GM21515 (cell line): Measurements from ENCODE around the gene ZNF516.
A peak's percentile ranks its signal among the peaks of the same experiment; 100 is the strongest.

Experiments
- ATAC-seq: cut with Tn5 transposase; IDR thresholded peaks from one replicate; pipeline ENCODE4 v1.9.1; 2021; ENCODE audit not compliant: unreplicated experiment

Gene ZNF516

GRCh38 chr18:76368976-76369375 is 126.1 kb downstream of the ZNF516 start:
- ATAC-seq = no peak

DNA sequence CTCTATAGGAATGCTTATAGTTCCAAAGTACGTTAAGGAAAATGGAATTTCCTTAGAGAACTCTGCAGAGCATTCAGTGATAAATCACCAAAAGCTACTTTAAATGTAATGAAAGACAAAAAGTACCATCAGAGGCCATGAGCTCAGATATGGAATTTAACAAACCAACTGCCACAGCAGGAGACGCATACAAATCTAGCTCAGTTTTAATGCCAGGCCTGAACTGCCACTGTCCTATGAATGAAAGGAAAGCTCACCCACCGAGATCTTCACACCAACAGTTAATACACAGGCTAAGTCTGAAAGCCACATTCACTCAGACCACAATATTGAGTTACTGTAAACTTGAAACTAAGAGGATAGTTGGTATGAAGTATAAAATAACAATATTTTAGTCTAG is 126.8 kb downstream of the ZNF516 start:
- ATAC-seq = no peak

DNA sequence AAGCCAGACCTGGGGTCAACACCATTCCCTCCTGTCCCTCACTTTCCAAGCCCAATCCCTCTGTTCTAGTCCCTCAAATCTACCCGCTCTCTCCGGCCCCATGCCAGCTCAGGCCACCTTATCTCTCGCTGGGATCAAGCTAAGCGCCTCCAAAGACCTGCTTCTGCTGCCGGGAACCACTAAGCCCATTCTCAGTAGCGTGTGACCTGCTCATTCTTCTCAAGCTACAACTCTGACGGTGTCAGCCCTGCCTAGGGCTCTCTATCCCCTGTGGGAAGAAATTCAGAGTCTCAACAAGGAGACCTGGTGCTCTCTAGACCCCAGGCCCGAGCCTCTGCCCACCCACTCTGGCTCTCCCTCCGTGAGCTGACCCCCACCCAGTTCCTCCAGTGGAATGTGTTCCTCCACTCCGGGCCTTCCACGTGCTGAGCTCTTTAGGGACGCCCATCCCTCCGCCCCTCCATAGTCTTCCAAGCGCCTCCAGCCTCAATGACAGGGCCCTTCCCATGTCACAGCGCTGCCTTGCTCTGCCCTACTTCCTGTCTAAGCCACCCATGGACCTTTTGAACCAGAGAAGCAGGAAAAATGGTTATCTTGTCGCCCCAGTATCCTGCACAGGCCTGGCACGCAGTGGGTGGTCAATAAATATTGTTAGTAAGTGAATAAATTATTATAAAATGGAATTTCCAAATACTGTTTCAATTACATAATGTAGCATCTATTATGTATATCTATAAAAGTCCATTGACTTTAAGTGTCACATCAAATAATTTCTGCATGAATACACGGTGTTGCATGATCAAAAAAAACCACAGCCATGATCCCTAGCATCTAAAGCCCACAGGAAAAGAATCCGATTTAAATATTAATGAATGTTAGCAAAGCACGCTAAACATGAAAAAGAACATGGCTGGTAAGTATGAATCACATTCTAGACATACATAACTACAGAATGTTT is 127.6 kb downstream of the ZNF516 start:
- ATAC-seq = no peak

DNA sequence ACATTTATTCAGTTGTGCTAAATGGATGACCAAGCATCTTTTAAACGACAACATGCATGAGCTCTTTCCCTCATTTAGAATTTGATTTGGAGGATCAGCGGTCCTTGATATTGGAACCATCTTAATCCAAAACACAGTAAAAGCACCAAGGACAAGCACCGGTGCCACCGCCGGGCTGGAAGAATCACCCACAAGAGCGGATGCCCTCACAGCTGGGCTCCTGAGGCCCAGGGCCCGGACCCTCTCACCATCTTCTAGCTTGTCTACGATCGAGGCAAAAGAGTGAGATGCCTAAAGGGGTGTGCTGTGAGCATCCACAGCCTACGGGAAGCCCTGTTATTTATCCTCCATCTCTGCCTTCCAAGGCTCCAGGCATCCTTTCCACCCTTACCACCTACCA is 129.5 kb downstream of the ZNF516 start:
- ATAC-seq = no peak

DNA sequence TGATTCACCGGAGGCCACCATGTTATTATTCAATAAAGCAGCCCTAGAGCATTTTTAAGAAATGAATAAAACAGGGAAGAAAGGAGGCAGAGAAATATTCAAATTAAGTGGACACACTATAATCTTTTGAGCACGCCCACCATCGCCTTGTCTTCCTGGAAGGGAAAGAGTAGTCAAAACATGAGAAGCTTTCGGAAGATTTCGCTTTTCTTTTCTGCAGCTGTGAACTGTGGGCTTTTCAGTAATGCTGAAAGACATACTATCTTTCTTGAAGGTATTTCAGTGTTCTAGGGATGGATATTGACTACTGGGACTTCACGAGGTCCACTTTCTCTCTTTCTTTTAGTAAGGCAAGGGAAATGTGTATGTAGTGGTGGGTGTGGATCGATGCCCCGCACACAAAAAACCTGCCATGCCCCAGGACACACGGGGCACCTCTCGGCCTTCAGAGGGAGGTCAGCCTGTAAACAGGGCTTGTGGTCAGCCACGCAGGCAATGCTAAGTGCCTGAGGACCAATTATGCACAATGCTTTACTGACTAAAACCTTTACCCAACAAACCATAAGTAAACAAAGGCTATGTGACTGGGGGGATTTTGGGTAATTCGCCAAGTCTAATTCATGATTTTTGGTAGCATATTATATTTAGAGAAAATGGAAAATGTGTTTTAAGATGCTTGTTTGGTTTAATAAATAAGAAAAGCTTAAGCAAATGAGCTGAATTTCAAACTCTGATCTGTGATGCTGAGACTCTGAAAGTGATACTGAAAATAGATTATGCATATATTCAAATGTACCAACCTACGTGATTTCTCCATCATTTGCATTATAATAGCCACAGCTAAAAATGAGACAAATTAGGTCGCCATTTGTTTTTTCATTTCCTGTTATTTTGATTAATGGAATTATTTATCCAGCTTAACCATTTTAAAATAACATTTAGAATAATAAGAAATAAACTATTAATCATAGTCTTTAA is 130.5 kb downstream of the ZNF516 start:
- ATAC-seq = peak; percentile 75

DNA sequence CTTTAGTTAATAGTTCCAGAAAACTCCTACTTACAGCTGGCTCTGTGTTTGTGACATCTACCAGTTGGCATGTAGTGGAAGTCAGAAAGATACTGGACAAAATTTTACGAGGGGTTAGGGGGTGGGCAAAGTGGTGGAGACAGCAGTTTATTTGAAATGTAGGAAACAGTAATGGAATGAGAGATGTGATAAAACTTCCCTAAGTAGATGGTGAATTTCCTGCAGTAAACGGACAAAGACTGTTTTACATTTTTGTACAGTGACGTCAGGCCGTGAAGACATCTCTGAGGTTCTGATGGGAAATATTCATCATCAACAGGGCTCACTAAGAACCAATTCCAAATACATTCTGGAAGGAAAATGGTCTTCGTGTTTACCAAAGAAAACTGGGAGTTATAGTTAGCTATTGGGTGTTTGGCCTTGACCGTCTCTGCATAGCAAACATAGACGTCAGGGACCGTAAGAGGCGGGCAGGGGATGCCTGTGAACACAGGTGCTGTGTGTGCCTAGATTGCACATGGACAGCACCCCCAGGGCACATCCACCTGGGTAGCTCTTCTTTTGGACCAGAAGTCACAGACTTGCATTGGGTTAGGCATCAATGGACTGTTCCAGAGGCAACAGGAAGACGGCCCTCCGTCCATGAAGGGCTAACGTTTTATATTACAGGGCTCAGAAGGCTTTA is 131.5 kb downstream of the ZNF516 start:
- ATAC-seq = no peak

DNA sequence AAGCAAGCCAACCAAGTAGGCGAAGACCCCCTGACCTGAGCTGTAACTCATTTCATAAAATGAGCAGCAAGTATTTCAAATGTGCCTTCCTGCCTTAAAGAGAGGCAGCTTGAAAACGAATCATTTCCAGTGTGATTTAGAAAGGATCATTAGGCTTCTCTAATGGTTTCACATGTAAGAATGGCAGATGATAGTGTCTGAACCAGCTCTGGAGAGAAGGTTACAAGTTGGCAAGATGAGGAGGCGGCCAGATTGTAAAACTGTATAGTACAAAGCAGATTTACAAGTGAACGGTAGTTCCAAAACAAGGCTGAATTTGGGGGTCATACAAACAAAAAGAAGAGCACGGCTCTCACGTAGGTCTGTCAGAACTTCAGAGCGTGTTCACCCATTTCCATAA is 132.4 kb downstream of the ZNF516 start:
- no peak for ATAC-seq

GRCh38 chr18:76361219-76361618 is 133.8 kb downstream of the ZNF516 start:
- no peak for ATAC-seq

GRCh38 chr18:76359909-76360308 is 135.1 kb downstream of the ZNF516 start:
- no peak for ATAC-seq

DNA sequence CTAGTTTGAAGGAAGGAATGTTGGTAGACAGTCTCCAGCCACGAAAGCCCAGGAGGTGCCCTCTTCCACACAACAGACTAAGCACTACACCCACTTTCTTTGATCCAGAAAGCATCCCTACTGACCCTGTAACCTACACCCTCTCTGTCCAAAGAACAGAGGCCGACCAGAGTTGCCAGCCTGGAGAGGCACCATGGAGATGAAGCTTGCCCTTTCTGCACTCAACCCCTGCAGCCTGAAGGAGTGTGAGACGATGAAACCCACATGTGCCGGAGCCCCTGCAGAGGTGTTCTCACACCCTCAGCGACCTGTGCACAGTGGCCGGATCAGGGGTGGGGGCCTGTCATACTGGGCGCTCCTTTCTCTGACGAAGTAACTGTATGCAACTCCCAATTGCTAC is 136.3 kb downstream of the ZNF516 start:
- no peak for ATAC-seq

- no peak for ATAC-seq
Measured at GRCh38 chr18:76357585-76358260, 137.3 kb downstream of the ZNF516 start.

DNA sequence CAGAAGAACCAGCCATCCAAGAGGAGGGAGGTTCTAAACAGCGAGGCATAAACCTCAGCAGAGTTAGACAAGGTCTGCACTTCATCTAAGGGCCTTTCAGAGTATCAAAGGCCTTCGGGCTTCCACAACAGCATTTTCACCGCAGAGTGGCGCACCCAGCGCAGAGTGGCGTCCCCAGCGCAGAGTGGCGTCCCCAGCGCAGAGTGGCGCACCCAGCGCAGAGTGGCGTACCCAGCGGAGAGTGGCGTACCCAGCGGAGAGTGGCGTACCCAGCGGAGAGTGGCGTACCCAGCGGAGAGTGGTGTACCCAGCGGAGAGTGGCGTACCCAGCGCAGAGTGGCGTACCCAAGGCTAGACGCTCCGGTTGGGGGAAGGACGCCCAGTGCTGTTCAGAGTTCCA is 137.9 kb downstream of the ZNF516 start:
- no peak for ATAC-seq

DNA sequence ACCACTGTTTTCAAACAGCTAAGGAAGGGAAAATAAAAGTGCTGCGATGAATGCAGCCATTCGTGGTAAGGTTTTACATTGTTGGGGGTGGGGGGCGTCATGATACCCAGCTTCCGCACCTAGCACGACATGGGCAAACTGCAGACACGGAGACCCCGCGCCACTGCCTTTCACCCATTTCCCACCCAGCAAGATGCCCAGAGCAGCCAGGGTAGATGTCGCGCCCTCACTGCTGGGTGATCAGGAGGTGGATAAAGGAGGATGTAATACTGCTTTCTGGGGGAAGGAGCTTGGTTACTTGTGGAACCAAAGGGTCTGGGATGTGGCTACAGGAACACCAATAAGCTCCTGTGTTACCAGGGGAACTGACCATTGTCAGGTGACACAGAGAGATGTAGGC is 138.4 kb downstream of the ZNF516 start:
- no peak for ATAC-seq

DNA sequence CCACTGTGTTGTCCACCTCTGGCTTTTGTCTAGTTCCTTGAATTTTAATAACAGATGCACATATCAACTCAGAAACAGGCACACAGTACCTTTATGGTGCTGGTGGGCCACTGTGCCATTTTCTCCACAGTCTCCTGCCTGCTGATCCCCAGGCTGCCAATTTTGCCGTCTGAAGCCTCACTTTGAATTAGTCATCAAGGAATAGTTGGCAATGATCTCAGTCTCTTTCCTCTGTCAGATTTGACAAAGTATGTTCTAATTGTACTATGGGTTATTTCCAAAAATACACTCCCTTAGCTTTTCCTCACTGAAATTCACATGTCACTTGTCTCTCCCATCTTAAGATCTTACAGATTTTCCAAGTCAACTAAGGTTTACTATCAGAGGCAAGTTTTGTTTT is 140.7 kb downstream of the ZNF516 start:
- ATAC-seq = no peak

DNA sequence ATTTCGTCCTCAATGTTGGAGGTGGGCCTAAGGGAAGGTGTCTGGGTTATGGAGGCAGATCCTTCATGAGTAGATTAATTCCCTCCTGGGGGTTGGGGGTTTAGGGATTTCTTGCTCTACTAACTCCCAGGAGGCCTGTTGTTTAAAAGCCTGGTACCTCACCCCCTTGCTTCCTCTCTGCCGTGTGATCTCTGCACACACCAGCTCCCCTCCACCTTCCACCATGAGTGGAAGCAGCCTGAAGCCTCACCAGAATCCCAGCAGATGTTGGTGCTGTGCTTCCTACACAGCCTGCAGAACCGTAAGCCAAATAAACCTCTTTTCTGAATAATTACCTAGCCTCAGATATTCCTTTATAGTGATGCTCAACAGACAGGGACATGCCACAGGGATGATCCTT is 141.5 kb downstream of the ZNF516 start:
- no peak for ATAC-seq

DNA sequence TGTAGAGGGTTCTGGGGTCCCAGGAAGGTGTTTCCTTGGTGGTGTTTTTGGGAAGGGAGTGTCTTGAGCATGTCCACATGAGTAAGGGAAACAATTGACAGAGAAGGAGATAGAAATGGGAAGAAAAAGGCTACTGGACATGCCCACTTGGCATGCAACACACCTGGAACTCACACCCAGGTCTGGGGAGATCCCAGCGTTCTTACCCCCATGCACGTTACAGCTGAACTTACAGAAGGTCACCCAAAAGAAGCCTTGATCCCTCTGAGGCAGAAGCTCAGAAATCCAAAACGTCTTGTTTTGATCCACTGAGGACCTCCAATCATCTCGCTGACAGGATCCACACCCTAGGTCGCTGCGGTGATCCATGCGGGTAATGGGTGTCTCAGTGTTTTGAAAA is 142.0 kb downstream of the ZNF516 start:
- ATAC-seq = no peak

- ATAC-seq = no peak
Measured at GRCh38 chr18:76351961-76352581, 143.0 kb downstream of the ZNF516 start.

DNA sequence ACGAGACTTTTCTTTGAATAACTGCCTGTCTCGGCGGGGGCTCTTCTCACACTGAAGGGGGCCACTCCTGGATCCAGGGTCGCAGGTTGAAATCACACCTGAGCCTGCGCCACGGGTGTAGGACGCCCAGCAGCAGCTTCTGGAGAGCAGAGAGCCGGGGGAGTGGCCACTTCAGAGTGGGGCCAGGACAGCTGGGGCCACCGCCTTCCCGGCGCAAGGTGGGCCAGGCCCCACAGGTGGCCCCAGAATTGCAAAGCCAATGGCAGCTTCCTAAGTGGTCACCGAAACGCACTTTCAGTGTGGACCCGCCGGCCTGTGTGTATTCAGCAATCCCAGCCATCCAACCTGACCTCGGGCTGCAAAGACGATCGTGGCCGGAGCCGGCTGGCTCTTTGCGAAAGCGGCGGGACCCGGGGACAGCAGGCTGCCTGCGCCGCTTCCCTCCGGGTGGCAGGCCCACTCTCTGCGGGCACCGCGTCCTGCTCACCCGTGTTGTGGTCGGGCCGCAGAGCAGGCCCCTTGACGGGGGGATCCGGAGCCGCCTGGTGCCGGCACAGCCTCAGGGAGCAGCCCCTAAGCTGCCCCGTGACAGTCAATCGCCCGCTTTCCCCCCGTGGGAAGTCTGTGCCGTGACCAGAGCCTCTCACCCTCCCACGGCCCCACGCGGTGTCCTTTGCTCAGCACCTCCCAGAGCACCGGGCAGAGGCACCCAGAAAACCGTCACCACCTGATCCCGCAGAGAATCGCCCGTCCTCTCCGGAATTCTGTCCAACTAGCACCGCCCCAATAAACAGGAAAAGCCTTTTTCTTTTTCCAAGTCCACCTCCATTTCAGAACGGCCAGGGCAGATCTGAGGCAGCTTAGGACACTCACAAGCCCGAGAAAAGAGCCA is 144.7 kb downstream of the ZNF516 start:
- no peak for ATAC-seq

DNA sequence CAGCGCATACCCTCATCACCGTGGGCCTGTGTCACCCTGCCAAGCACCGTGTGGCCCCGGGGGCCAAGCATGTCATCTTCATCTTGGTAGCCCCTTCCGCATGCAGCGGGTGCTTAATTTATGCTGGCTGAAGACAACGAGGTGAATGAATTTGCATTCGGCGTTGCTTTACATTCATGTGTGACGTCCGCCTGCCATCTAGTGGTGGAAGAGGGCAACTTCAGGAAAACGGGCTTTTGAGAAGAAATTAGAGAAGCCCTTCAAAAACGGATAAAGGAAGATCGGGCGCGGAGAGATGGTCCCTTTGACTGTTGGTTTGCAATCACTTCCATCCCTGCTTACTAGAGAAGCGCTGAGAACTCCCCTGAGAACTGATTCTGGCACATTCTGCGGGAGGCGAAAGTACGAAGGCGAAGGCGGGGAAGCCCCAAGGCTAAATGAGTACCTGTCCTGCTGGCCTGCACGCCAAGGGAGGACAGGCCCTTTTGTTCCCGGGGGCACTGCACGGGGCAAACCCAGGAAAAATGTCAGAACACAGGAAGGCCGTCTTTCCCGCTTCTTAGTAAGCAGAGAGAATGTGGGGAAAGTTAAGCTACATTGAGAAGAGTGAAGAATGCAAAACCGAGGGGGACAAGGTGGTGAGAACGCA is 145.9 kb downstream of the ZNF516 start:
- ATAC-seq = peak; percentile 64
